ENCODE measurements around the gene ZC3H15.

DNA sequence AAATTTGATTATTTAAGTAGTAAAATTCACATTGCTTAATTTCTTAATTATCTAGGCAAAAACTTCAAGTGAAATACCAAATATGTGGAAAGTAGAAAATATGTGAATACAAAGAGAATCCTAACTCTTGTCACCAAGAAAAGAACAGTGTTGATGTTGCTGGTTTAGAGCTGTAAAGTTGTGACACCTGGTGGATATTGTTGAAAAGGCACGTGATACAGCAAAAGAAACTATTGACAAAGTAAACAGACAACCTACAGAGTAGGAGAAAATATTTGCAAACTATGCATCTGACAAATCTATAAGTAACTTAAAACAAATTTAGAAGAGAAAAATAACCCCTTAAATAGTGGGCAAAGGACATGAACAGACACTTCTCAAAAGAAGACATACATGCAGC is 25.6 kb upstream of the ZC3H15 start:
- TF ChIP-seq, protein P1, sequence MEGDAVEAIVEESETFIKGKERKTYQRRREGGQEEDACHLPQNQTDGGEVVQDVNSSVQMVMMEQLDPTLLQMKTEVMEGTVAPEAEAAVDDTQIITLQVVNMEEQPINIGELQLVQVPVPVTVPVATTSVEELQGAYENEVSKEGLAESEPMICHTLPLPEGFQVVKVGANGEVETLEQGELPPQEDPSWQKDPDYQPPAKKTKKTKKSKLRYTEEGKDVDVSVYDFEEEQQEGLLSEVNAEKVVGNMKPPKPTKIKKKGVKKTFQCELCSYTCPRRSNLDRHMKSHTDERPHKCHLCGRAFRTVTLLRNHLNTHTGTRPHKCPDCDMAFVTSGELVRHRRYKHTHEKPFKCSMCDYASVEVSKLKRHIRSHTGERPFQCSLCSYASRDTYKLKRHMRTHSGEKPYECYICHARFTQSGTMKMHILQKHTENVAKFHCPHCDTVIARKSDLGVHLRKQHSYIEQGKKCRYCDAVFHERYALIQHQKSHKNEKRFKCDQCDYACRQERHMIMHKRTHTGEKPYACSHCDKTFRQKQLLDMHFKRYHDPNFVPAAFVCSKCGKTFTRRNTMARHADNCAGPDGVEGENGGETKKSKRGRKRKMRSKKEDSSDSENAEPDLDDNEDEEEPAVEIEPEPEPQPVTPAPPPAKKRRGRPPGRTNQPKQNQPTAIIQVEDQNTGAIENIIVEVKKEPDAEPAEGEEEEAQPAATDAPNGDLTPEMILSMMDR (IDR thresholded peaks at IDR 0.05): peak in 6 of 7 experiments; percentile 10 to 51 (median 44)
- TF ChIP-seq POLR2A (IDR thresholded peaks at IDR 0.05): no peak
